GM19025 (cell line): ENCODE results near the gene UBR3.
"Not testable (repeated sequence)": the region's sequence is repeated elsewhere in the genome, so short reads cannot be mapped to it uniquely, and the experiment has no call there.

Source experiments
- ATAC-seq: cut with Tn5 transposase; IDR thresholded peaks from one replicate; pipeline ENCODE4 v1.9.1; 2021; ENCODE audit warnings: mild to moderate bottlenecking, low read depth, moderate library complexity; ENCODE audit not compliant: unreplicated experiment

Gene UBR3

GRCh38 chr2:169925968-169926367, 98.7 kb downstream of the UBR3 start:
- no peak for ATAC-seq

GRCh38 chr2:169928463-169928864, 101.2 kb downstream of the UBR3 start:
- no peak for ATAC-seq

GRCh38 chr2:169933124-169933711, 106.0 kb downstream of the UBR3 start:
- ATAC-seq: no peak

- not testable (repeated sequence) for ATAC-seq
Observed at GRCh38 chr2:169936652-169937051, 109.4 kb downstream of the UBR3 start.

GRCh38 chr2:169945515-169945914, 118.3 kb downstream of the UBR3 start:
- ATAC-seq: no peak

- ATAC-seq: no peak
Observed at GRCh38 chr2:169946092-169946491, 118.8 kb downstream of the UBR3 start.

GRCh38 chr2:169946546-169946945, 119.3 kb downstream of the UBR3 start:
- ATAC-seq: no peak

- ATAC-seq: no peak
Observed at GRCh38 chr2:169955940-169956339, 128.7 kb downstream of the UBR3 start.

- ATAC-seq: not testable (repeated sequence)
Observed at GRCh38 chr2:169957219-169957618, 130.0 kb downstream of the UBR3 start.

- ATAC-seq: no peak
Observed at GRCh38 chr2:169961911-169962310, 134.7 kb downstream of the UBR3 start.

- ATAC-seq: no peak
Observed at GRCh38 chr2:169963786-169964185, 136.5 kb downstream of the UBR3 start.

- no peak for ATAC-seq
Observed at GRCh38 chr2:169964740-169965139, 137.5 kb downstream of the UBR3 start.

- no peak for ATAC-seq
Observed at GRCh38 chr2:169965495-169965894, 138.2 kb downstream of the UBR3 start.

- ATAC-seq: no peak
Observed at GRCh38 chr2:169966454-169966853, 139.2 kb downstream of the UBR3 start.

GRCh38 chr2:169968743-169969142, 141.5 kb downstream of the UBR3 start:
- no peak for ATAC-seq

GRCh38 chr2:169975221-169975620, 148.0 kb downstream of the UBR3 start:
- ATAC-seq: no peak

GRCh38 chr2:169976335-169976851, 149.1 kb downstream of the UBR3 start:
- ATAC-seq: no peak

GRCh38 chr2:169977530-169977929, 150.3 kb downstream of the UBR3 start:
- no peak for ATAC-seq

- ATAC-seq: no peak
Observed at GRCh38 chr2:169978402-169979017, 151.3 kb downstream of the UBR3 start.

GRCh38 chr2:169979025-169979424, 151.8 kb downstream of the UBR3 start:
- ATAC-seq: no peak

GRCh38 chr2:169980001-169980400, 152.7 kb downstream of the UBR3 start:
- ATAC-seq: no peak

- no peak for ATAC-seq
Observed at GRCh38 chr2:169980643-169981042, 153.4 kb downstream of the UBR3 start.
